ENCODE measurements around the gene RASGRP1. TPM values are rescaled to one million over a fixed set of nuclear protein-coding genes. Genes with fewer than 3 reads are reported as not detected.

The RASGRP1 gene
- total RNA-seq, 1 donor from 2014 or later: 0.42 TPM

DNA sequence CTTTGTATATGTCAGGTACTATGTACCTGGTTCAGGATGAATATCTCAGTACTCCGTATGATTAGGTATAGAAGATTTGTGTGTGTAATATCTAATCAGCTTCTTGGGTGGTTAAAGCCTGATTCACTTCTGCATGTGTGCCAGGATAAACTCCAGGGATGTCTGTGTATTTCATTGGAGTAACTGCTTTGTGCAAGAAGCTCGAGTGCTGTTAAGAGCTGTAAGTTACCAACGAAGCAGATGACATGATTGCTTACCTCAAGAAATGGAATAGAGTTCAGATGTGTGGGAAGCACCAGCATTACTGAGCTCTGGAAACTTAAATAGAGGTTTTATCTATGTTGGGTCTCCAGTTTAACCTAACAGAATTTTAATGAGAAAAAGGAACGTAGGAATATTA lies 87.0 kb downstream of the RASGRP1 start:
- DNase-seq (no peak), ATAC-seq (no peak)
- intact Hi-C loops (cut with micrococcal nuclease): loop anchor here (10.0 kb wide), 1 partner anchor 207 kb away; no protein-coding TSS in a partner anchor

DNA sequence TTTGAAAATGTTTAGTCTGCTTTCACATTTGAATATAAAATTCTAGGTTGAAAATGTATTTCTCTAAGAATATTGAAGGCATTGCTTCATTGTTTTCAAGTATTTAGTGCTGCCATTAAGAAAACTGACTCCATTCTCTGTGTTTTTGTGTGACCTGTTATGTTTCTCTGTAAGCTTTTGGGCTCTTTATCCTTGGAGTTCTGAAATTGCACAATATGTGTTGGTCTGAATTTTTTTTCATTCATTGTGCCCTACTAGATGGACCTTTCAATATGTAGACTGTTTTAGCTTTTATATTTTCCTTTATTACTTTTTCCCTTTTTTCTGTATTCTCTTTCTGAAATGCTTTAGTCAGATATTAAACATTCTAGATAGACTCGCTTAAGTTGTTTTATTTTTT lies 88.5 kb downstream of the RASGRP1 start:
- intact Hi-C loops (cut with micrococcal nuclease): loop anchor here (10.0 kb wide), 1 partner anchor 209 kb away; no protein-coding TSS in a partner anchor
- DNase-seq: no peak
- no peak for ATAC-seq

DNA sequence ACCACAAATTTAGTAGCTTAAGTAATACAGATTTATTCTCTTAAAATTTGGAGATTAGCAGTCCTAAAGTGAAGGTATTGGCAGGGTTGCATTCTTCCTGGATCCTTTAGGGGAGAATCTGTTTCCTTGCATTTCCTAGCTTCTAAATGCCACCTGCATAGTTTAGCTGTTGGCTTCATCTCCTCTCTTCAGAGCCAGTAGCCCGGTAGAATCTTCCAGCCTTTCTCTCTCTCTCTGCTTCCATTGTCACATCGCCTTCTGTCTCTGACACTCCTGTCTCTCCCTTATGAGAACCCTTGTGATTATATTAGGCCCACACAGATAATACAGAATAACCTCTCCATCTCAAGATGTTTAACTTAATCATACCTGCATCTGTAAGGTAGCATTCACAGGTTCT lies 89.3 kb downstream of the RASGRP1 start:
- no peak for ATAC-seq
- no peak for DNase-seq
- intact Hi-C loops (cut with micrococcal nuclease): loop anchor here (10.0 kb wide), 1 partner anchor 209 kb away; no protein-coding TSS in a partner anchor

DNA sequence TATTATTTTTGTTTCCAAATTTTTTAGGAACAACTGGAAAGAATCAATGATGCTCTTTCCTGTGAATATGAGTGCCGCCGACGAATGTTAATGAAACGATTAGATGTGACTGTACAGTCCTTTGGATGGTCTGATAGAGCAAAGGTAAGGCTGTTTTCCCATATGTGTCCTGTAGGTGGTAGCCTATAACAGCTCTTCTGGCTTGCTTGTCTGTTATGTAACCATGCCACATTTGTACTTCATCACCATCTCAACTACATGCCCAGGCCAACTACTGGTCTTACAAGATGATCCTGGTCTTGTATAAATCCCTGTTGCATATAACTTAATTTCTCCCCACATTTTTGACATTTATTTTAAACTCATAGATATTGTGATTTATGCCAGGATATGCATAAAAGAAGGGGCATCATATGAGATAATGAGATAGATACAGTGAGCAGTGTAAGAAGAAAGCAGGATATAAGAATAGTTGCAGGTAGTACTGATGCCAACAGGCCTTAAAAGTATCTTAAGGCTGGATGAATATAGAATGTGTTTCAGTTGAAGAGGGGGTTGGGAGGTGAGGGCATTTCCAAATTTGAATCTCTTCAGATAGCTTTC lies 90.4 kb downstream of the RASGRP1 start:
- intact Hi-C loops (cut with micrococcal nuclease): loop anchor here (10.0 kb wide), 1 partner anchor 211 kb away; no protein-coding TSS in a partner anchor
- DNase-seq (no peak), ATAC-seq (peak; percentile 91)

DNA sequence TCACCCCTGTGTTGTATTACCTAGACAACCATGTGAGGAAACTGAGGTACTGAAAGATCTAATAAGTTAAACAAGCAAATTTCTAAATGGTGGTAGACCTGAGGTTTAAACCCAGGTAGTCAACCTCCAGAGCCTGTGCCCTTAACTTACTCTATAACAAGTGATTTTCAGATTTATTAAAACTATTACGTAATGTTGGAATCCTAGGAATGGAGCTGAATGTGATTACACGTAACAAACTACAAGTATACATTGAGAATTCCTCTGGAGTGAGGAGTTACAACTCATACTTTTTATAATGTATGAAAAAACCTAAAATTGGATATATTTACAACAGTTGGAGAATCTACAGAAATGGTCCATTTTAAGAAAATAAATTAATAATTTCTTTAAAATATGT lies 92.6 kb downstream of the RASGRP1 start:
- DNase-seq (no peak), ATAC-seq (no peak)
- intact Hi-C loops (cut with micrococcal nuclease): loop anchor here (10.0 kb wide), 1 partner anchor 213 kb away; no protein-coding TSS in a partner anchor

DNA sequence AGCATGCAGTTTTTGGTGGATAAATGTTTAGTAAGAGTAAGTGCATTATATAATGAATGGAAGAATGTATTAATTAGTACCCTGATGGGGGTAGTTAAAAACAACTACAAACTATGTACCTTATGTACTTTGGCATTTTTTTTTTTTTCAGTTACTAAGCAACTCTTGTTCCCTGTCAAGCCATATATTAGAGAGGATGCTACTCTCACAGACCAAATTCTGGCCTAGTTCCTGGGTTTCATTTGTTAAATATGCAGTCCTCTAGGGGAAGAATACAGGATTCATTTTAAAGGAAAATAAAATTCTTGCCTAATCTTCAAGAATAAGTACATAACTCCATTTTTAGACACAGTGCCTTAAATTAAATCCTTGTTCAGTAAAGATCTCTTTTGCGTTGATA lies 93.8 kb downstream of the RASGRP1 start:
- DNase-seq (no peak), ATAC-seq (no peak)
- intact Hi-C loops (cut with micrococcal nuclease): loop anchor here (10.0 kb wide), 1 partner anchor 214 kb away; no protein-coding TSS in a partner anchor

DNA sequence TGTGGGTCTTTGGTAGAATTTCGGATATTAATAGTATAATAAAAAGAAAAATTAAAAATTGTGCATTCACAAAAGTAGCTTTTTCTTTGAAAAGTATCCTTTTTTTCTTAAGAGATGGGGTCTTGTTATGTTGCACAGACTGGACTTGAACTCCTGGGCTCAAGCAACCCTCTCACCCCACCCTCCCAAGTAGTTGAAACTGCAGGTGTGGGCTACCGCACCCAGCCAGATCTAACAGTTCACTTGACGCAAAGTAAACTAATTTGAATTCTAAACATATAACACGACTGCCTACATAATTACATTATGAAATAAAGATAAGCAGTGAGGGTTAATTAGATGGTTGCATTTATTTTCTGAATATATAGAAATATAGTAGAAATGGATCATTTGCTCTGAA lies 99.9 kb downstream of the RASGRP1 start:
- DNase-seq (no peak), ATAC-seq (no peak)
- intact Hi-C loops (cut with micrococcal nuclease): no loop called here

DNA sequence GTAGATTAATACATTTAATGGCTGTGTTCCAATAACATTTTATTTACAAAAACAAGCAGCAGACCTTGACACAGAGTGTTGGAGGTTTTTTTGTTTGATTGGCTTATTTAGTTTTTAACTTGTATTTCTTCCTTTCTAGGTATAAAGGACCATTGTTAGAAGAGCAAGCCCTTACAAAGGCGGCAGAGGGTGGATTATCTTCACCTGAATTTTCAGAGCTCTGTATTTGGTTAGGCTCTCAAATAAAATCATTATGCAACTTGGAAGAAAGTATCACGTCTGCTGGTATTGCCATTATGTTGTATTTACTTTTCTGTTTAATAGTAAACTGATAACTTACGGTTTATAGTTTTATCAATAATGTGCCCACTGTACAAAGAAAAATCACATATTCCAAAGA lies 100.7 kb downstream of the RASGRP1 start:
- ATAC-seq (no peak), DNase-seq (no peak)
- intact Hi-C loops (cut with micrococcal nuclease): no loop called here

DNA sequence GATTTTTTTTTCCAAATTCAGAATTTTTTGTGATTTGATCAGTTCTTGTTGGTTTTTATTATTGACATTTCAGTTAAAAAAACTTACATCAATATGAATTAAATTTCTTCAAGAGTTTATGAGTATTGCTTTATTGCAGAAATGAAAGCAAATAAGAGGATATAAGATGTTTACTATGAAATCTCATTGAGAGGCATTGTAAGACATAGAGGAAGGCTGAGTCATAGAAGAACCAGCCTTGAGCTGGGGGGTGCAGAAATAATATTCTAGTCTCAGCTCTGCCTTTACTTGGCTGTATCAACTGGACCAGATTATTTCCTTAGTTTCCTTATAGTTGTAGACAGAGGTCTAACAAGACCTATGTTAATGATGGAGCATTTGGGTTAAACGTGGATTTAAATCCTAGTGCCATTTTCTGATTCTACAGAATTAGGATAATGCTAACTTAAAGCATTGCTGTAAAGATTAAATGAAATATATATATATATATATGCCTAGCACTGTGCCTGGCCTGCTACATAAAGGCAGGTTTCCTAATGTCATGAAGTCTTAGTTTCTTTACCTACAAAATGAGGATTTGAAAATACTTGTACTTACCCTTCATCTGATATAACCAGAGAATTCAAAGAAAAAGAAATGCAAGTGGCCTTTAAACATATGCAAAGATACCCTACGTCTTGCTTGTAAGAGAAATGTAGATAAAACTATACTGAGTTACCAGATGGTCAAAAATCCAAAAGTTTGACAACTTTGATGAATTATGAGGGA lies 103.4 kb downstream of the RASGRP1 start:
- no peak for DNase-seq
- intact Hi-C loops (cut with micrococcal nuclease): no loop called here
- ATAC-seq: no peak

DNA sequence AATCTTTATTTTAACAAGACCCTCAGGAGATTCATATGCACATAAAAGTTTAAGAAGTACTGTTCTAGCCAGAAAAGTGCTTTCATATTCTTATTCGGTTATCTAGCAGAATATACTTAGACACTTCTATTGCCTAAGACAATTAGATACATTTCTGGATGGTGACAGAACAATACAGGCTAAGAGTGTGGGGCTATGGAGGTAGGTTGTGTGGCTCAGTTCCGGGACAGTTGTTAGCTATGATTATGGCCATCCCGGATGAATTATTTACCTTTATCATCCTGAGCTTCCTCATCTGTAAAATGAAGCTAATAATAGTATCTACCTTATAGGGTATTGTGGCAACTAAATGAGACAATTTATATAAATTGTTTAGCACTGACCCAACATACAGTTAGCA lies 104.1 kb downstream of the RASGRP1 start:
- intact Hi-C loops (cut with micrococcal nuclease): no loop called here
- no peak for ATAC-seq
- no peak for DNase-seq

DNA sequence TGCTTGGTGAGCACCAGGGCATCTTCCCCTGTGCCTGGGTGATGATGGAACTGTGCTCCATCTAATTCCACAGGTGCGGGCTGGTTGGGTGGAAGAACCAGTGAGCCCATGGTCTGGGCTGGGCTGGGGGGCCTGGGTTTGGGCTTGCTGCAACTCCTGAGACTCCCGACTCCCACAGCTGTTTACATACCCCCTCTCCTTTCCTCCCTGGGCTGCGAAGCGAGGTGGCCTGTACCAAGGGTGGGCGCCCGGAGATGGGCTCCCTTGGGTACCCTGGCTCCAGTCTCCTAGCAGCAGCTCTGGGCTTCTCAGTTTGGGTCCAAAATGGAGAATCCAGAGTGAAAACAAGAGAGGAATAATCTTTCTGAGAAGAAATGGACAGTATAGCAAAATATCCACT lies 105.1 kb downstream of the RASGRP1 start:
- ATAC-seq: no peak
- intact Hi-C loops (cut with micrococcal nuclease): no loop called here
- no peak for DNase-seq

DNA sequence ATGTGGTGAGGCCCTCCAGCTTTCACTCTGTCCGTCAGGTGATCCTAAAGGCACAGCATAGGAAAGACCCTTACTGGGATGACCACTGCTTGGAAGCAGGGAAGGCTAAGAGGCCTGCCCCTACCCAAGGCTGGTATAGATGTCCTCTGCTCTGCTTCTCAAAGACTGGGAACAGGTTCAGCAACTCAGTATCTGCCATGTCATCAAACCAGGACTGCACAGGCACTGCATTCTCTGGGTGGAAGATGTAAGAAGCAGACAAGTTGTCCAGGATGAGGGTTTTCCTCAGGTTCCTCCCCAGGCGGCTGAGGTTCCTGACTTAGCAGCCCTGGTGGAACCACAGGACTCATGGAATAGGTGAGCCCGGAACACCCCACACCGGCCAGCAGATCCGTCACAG lies 106.0 kb downstream of the RASGRP1 start:
- intact Hi-C loops (cut with micrococcal nuclease): no loop called here
- ATAC-seq (no peak), DNase-seq (no peak)

DNA sequence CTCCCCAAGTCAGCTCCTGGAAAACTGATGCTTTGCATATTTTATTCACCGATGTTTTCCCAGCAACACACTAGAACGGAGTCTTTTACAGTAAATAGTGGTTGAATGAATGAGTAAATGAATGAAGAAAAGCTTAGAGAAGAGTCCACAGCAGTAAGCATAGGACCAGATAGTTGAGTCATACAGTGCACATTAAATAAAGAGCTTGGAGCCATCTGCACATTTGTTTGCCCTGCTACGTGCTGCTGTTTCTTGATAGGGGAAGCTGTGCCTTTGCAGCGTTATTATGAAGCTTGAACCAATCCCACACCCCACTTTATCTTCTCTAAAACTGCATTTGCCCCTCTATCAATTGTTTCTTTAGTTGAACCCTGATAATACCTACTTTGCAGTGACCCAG lies 109.5 kb downstream of the RASGRP1 start:
- ATAC-seq: no peak
- DNase-seq: no peak
- intact Hi-C loops (cut with micrococcal nuclease): no loop called here

DNA sequence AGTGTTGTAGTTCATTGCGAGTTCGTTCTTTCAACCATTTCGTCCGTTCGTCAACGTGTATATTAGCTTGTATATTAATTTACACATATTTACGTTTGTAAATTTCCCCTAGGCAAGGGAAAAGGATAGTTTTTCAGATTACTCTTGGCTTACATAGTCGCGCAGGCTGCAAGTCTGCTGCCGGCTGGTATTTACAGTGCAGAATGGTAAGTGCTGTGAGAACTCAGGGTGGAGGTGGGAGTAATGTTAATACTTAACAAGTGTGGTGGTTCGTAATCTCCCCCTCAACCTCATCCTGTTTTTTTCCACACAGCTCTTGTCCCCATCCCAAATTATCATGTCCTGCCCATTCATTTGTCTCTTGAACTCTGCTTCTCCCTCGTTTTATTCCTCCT lies 109.9 kb downstream of the RASGRP1 start:
- intact Hi-C loops (cut with micrococcal nuclease): no loop called here
- DNase-seq (no peak), ATAC-seq (peak; percentile 30)

DNA sequence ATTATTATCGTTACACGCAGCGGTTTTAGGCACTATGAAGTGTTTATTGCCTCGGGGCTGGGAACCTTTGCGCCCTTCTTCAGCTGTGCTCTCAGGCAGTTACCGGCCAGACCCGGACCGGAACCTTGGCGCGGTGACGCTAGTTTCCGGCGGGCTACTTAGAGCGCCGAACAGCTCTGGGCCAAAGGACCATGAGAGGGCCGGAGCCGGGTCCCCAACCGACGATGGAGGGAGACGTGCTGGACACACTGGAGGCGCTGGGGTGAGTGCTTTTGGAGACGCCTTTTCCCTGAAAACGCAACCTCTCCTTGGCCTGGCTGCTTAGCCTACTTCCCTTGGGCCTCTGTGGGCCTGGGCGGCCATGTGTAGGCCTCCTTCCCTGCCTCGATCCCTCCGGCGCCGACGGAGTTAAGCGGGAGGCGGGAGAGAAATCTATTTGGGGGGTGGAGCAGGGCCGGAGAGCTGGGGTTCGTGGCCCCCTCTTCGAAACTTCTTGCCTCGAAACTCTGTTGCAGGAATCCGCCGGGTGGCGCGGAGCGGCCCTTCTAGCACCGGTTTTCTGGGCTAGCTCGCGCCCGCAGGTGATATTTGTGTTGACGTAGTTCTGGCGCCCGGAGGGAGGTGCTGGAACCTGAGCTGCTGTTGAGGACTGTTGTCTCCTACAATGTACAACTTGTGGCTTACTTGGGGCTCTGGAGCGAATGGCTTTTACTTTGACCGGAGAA lies 110.5 kb downstream of the RASGRP1 start, which contains the start of gene FAM98B:
Gene FAM98B (plus strand): TSS at position 157 of the 725 bp plus-strand sequence. CDS start 35 bp downstream, at position 192.
- intact Hi-C loops (cut with micrococcal nuclease): no loop called here
- DNase-seq: peak; percentile 91
- ATAC-seq: peak; percentile 99

DNA sequence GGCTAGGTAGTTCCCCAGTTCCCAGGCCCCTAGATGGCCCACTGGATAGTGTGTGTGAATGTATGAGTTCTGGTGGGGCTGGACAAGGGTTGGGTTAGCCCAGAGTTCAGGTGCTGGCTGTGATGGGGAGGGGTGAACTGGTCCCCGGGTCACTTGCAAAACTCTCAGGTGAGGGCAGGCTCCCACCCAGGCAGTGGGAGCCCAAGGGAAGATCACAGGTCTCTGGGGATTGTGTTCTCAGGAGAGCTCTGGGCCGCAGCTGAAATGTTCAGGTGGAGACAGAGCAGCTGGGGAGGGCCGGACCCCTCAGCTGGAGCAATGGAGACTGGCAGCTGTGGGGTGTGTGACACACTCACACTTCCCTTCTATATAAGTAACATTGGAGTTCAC lies 123.5 kb downstream of the RASGRP1 start:
- intact Hi-C loops (cut with micrococcal nuclease): no loop called here
- DNase-seq (no peak), ATAC-seq (no peak)

DNA sequence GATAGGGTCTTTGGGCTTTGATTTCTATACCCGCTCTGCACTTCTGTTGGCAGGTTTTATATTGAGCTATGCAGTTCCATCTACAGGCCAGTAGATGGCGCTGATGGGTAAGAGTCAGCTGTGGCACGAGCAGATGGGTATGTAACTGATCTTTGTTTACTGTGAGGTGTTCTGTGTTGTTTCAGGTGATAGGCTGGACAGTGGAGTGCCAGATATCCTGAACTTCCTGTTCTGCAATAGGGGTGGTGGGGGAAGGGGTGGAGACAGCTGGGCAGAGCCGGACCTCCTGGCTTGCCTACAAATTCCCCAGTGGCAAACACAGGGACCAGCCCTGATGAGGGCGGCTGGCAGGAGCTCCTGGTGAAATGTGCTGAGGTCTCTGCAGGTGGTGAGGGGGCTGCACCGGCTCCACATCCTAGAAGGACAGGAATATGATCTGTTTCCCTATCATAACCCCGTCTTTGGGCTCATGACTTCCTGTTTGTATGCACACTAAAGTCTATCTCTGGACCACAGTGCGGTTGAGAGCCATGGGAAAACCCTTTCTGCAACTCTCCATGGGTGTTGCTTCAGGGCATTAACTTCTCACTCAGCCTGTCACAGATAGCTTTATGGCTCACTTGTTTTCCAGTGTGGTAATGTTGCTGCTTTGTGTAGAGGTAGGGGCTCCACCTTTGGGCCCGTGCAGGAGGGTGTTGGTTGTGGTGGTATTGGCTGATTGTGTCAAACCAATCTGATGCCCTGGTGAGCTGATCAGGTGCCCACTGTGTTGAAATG lies 124.1 kb downstream of the RASGRP1 start:
- intact Hi-C loops (cut with micrococcal nuclease): no loop called here
- DNase-seq: no peak
- peak; percentile 81 for ATAC-seq
